ENCODE measurements around the gene GOLIM4.

- TF ChIP-seq REST (IDR thresholded peaks at IDR 0.05; ENCODE audit: unreplicated experiment) (no peak), CTCF (conservative IDR thresholded peaks at IDR 0.05; ENCODE audit: low read depth in 2 of 2) (no peak)
Observed at GRCh38 chr3:168051531-168052471, 43.9 kb downstream of the GOLIM4 start.
